ENCODE results near the gene HNRNPUL2.

DNA sequence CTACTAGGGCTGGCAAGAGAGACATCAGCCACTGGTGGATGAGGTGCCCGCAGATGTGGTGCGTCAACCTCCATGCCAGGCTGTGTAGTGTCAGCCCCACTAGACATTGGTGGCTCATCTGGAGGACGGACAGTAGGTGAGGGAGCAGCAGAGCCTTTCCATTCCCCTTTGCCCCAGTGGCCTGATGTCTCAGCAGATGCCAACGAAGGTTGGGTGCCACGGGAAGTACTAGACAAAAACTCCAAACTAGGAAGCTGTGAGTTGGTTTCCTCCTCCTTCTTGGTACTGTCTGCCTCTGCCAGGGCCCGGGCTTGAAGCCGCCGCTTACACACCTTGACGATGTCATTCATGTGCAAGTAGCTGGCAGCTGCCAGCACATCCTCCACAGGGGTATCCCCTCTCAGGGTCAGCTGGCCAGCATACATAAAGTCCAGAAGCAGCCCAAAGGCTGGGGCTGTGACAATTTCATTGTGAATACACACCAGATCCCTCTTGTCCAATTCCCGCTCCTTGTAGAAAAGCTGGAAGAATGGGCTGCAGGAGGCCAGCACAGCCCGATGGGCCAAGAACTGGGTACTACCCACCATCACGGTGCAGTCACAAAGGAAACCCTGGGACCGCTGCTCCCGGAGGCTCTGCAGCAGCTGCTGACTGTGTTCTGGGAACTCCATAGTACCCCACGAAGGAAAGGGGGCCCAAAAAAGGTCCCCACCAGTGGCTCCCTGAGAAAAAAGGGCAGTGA lies 25.9 kb upstream of the HNRNPUL2 start:
- TF ChIP-seq ZFX (IDR thresholded peaks at IDR 0.05): no peak
- TF ChIP-seq, protein P1, sequence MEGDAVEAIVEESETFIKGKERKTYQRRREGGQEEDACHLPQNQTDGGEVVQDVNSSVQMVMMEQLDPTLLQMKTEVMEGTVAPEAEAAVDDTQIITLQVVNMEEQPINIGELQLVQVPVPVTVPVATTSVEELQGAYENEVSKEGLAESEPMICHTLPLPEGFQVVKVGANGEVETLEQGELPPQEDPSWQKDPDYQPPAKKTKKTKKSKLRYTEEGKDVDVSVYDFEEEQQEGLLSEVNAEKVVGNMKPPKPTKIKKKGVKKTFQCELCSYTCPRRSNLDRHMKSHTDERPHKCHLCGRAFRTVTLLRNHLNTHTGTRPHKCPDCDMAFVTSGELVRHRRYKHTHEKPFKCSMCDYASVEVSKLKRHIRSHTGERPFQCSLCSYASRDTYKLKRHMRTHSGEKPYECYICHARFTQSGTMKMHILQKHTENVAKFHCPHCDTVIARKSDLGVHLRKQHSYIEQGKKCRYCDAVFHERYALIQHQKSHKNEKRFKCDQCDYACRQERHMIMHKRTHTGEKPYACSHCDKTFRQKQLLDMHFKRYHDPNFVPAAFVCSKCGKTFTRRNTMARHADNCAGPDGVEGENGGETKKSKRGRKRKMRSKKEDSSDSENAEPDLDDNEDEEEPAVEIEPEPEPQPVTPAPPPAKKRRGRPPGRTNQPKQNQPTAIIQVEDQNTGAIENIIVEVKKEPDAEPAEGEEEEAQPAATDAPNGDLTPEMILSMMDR (conservative IDR thresholded peaks at IDR 0.05): no peak
